GM19468 (cell line): Measurements from ENCODE around the gene CBFB.
"Not testable (repeated sequence)": the region's sequence is repeated elsewhere in the genome, so short reads cannot be mapped to it uniquely, and the experiment has no call there.

Experiments
- ATAC-seq: cut with Tn5 transposase; IDR thresholded peaks from one replicate; pipeline ENCODE4 v1.9.1; 2021; ENCODE audit warnings: mild to moderate bottlenecking, moderate library complexity, moderate number of reproducible peaks; ENCODE audit not compliant: unreplicated experiment; ENCODE audit errors: extremely low read depth

Gene CBFB

GRCh38 chr16:67116388-67117311 lies 87.7 kb downstream of the CBFB start:
- ATAC-seq: no peak

GRCh38 chr16:67117716-67118115 lies 88.8 kb downstream of the CBFB start:
- no peak for ATAC-seq

- no peak for ATAC-seq
Measured at GRCh38 chr16:67120025-67120424, 91.1 kb downstream of the CBFB start.

- ATAC-seq: not testable (repeated sequence)
Measured at GRCh38 chr16:67122799-67123198, 93.8 kb downstream of the CBFB start.

DNA sequence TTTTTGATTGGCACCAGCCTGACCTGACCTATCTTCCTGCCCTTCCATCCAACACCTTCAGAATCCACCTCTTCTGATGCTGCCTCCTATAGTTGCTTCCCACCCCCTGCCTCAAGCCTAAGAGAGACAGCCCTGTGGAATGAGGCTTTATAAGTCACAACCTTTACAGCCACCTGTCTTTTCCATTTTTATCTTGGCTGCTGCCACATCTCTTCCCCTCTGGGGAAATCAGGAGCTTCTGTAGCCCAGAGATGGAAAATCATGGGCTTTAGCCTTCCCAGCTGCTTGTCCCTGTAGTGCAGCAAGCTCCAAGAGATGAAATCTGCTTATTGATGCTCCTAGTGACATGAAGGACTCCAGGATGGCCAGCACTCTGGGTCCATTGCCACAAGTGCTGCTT lies 99.5 kb downstream of the CBFB start:
- ATAC-seq: no peak

GRCh38 chr16:67128887-67129286 lies 99.9 kb downstream of the CBFB start:
- no peak for ATAC-seq

DNA sequence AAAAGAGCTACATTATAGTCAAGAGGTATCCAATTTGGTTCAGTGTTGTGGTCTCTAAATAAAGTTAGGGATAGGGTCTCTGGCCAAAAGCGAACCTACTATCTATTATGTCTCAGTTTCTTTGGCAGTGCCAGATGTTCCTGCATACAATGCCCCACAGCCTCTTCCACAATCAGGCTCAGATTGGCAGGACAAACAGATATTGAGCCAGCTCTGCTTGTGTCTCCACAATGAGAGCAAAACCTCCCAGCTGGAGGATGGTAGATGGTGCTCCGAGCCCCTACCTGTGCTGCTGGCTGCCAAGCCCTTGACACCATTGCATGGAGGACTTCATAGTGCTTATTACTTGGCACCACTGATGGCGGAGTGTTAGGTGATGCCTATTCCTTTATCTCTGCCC lies 100.5 kb downstream of the CBFB start:
- ATAC-seq: no peak

DNA sequence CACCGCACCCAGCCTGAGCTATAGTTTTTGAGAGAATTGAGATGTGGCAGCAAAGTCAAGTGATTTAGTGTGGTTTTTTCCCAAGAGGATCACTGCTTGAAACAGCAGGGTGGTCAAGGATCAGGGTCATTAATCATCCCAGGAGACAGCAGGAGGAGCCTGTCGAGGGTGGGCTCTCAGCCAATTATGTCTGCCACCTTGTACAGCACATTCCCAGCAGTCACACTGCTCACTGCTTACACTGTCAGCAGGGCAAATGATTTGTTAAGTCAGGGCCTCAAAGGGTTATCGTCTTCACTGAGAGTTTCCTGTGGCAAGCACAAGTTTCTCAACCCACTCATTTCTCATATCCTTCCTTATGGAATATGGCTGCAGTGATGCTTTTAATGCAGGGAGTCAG lies 108.7 kb downstream of the CBFB start:
- ATAC-seq: no peak

GRCh38 chr16:67141391-67141790 lies 112.4 kb downstream of the CBFB start:
- no peak for ATAC-seq

DNA sequence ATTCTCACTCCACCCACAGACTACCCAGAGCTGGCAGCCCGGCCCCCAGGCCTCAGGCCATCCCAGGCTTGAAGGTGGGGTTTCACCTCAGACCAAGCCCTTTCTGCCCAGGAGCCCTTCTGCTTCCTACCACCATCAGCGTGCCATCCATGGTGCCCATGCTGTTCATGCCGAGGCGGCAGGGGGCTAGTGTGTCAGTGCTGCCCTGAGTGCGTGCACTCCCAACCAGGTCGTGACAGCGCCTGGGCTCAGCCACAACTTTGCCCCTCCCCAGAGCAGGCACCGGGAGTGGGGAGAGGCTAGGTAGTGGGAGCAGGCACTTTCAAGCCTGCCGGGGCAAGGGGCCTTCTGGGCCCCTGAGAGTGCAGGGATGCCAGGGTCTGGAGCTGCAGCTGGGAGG lies 113.4 kb downstream of the CBFB start:
- ATAC-seq: no peak

DNA sequence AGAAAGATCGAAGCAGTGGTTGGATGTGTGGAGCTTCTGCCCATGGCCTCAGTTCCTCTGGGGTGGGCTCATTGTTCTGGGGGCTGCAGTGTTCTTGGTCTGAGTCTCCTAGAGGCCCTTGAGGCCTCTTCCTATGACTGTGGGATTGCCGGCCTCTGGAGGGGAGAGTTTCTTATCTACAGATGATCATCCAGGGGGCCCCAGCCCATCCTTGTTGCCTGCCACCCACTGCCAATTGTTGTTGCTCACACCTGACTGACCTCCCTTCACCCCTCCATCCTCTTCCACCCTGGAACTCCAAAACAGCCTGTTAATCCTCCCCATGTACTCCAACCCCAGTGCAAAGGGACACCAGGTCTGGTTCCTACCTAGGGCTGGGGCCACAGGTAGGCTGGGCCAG lies 116.0 kb downstream of the CBFB start:
- no peak for ATAC-seq

DNA sequence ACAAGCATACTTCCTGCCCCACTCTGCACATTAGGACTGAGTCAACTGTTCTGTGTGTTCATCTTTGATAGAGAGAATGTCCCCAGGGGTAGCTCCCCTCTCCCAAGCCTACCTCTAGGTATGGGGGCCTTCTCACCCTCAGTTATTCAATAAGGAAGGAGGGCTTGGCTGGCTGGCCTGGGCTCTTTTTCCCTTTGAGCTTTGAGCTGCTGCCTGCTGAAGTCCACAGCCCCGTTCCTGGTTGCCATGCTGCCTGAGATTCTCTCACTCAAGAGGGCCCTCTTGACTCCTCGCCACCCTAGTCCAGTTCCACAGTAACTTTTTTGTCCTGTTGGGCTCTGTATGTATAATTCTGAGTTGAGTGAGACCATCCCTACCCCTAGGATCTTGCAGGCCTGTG lies 116.8 kb downstream of the CBFB start:
- no peak for ATAC-seq

GRCh38 chr16:67146523-67147357 lies 117.8 kb downstream of the CBFB start:
- no peak for ATAC-seq

- ATAC-seq: no peak
Measured at GRCh38 chr16:67147437-67148140, 118.6 kb downstream of the CBFB start.

GRCh38 chr16:67148221-67148620 lies 119.3 kb downstream of the CBFB start:
- no peak for ATAC-seq

DNA sequence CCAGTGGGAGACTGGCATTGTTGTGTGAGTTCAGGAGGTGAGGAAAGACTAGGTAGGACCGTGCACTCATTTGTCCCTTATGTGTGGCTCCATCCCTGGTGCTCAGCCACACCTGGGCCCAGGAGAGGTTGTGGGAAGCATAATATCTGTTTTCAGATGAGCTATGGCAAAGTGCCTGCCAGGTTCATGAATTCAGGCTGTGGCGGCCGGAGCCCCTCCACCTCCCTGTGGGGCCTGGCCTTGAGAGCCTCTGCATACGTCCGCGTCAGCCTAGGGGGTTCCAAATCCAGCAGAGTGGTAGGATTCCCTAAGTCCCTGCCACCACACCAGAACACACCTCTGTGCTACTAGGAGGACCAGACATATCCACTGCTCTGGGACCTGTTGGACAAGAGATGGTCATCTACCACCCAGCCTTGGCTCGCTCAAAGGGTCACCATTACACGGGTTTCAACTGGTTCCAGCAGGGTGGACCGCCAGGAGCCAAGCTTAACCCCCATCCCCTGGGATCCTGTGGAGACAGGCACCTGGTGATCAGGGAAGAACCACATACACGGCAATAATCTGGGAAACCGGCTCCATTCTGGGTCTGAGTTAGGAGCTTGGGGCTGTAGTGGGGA lies 119.8 kb downstream of the CBFB start:
- no peak for ATAC-seq

- ATAC-seq: no peak
Measured at GRCh38 chr16:67149276-67150046, 120.5 kb downstream of the CBFB start.

DNA sequence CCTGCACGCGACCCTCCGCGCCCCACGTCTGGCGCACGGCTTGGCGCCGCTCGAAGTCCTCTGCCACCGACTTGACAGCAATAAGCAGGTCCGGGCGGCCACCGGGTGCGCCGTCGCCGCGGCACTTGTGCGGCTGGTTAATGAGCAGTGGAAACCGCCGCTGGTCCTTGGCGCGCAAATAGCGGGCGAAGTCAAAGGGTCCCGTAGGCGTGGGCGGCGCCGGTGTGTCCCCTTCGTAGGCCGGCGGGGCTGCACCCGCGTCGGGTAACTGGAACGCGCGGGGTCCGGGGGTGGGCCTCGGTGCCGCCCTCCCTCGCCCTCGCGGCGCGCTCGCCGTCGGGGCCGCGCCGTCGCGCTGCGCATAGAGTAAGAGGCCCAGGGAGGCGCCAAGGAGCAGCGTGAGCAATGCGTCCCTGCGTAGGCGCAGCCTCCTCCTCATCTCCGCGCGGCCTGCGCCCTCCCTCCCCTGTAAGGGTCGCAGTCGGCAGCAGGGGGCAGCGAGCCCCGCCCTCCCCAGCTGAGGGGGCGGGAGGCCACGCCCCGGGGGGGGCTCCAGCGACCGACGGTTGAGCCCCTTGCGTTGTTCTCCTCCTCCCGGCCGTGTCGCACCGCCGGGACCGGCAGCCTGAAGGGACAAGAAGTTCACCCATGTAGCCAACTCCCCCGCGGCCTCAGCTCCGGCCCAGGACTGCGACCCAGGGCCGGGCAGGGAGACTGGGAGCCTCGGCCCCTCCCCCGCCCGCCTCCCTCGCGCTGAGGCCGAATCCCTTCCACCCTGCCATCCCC lies 121.3 kb downstream of the CBFB start:
- no peak for ATAC-seq
